Caco-2 (cell line): ENCODE results near the gene ZDHHC14. TPM values are rescaled to one million over a fixed set of nuclear protein-coding genes. Genes with fewer than 3 reads are reported as not detected.

ENCODE experiments used
- BruUV-seq: library from RNA; stranded (reverse); fragments of 400-500 nt; replicated peaks from 2 replicates; lab custom pipeline; 2021; lab: Mats Ljungman, UMichigan
- CTCF ChIA-PET: fragments of 300-600 bp; sonication (Branson Sonifier 250); formaldehyde crosslinking; loops from one replicate; lab custom pipeline; 2022; ENCODE audit warnings: antibody characterized with exemption; lab: Charles Lee
- POLR2A ChIA-PET: fragments of 300-600 bp; sonication (Branson Sonifier 250); formaldehyde crosslinking; loops from one replicate; lab custom pipeline; 2022; ENCODE audit warnings: antibody characterized with exemption; lab: Charles Lee
- DNase-seq, 2 experiments: peaks; one replicate each; pipeline versions ENCODE4 v3.0.0 to v3.0.0-alpha.2; 2020 to 2022
- H3K27me3 ChIP-seq: replicated peaks from 2 replicates; pipeline ENCODE4 v1.6.0; 2011; ENCODE audit warnings: low read length; ENCODE audit not compliant: control insufficient read depth, insufficient read depth
- H3K36me3 ChIP-seq: 2 replicates; pipeline ENCODE4 v1.5.1; 2011; ENCODE audit warnings: low read length; ENCODE audit not compliant: control insufficient read depth, insufficient read depth
- H3K4me1 ChIP-seq: fragments of 250-450 bp; sonication (Bioruptor Pico); 2 replicates; pipeline ENCODE4 v1.5.1; 2020; ENCODE audit warnings: mild to moderate bottlenecking
- H3K4me3 ChIP-seq: 2 replicates; pipeline ENCODE4 v1.5.1; 2011; ENCODE audit warnings: low read depth, mild to moderate bottlenecking, control low read depth, low read length
- H3K9me3 ChIP-seq: fragments of 250-450 bp; sonication (Bioruptor Pico); 2 replicates; pipeline ENCODE4 v1.5.1; 2020; ENCODE audit warnings: mild to moderate bottlenecking, moderate library complexity
- H3K27ac Mint-ChIP-seq: one replicate; pipeline ENCODE4 v1.8.0; 2022; ENCODE audit warnings: mixed read lengths; ENCODE audit not compliant: unreplicated experiment
- H3K27me3 Mint-ChIP-seq: one replicate; pipeline ENCODE4 v1.8.0; 2022; ENCODE audit warnings: mixed read lengths; ENCODE audit not compliant: insufficient read depth, unreplicated experiment
- H3K36me3 Mint-ChIP-seq: one replicate; pipeline ENCODE4 v1.8.0; 2022; ENCODE audit warnings: mild to moderate bottlenecking, mixed read lengths; ENCODE audit not compliant: insufficient read depth, unreplicated experiment
- H3K4me1 Mint-ChIP-seq: one replicate; pipeline ENCODE4 v1.8.0; 2022; ENCODE audit warnings: low read depth, mixed read lengths; ENCODE audit not compliant: unreplicated experiment
- H3K4me3 Mint-ChIP-seq: one replicate; pipeline ENCODE4 v1.8.0; 2022; ENCODE audit warnings: mild to moderate bottlenecking, moderate library complexity, mixed read lengths; ENCODE audit not compliant: unreplicated experiment
- H3K9me3 Mint-ChIP-seq: one replicate; pipeline ENCODE4 v1.8.0; 2022; ENCODE audit warnings: mixed read lengths; ENCODE audit not compliant: unreplicated experiment
- intact Hi-C: fragments of 100-400 bp; cut with micrococcal nuclease; formaldehyde crosslinking; loops from one replicate; pipeline ENCODE4 v1.10.0; 2022; ENCODE audit not compliant: unreplicated experiment
- total RNA-seq: library from RNA; stranded (reverse); gene quantifications from 2 replicates; pipeline ENCODE4 v1.2.3, GENCODE V29; 2022
- TF ChIP-seq, protein P1 (sequence below), 2 experiments: fragments of 200-600 bp in 1 of 2; IDR thresholded peaks; 1 replicate in 1 of 2; 2 replicates in 1 of 2; pipeline versions ENCODE4 v1.5.1 to v1.8.0; 2011 to 2022; ENCODE audit warnings: antibody characterized with exemption in 1 of 2, control low read depth in 1 of 2, inconsistent platforms in 1 of 2, low read depth in 1 of 2, low read length in 1 of 2, mild to moderate bottlenecking in 1 of 2, moderate library complexity in 1 of 2; ENCODE audit not compliant: insufficient read depth in 1 of 2, severe bottlenecking in 1 of 2, unreplicated experiment in 1 of 2

ZDHHC14 gene
- total RNA-seq, 1 experiment from 2014 or later = 22.1 TPM

DNA sequence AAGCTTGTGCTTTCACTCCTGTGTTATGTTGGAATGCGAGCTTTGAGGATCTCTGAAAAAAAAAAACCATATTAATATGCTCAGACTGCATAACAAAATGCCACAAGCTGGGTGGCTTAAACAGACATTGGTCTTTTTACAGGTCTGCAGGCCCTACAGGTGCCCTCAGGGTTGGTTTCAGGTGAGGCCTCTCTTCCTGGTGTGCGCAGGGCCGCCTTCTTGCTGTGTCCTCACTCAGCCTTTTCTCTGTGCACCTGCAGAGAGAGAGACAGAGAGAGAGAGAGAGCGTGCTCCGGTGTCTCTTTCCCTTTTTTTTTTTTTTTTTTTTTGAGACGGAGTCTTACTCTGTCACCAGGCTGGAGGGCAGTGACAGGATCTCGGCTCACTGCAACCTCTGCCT is 327.9 kb downstream of the ZDHHC14 start:
- POLR2A ChIA-PET = no interaction called here

GRCh38 chr6:157709555-157709954 is 328.6 kb downstream of the ZDHHC14 start:
- Mint-ChIP-seq H3K4me3 (no peak overlapping the region), H3K27me3 (no peaks in the 10 kb centered on the region), H3K4me1 (peaks cover 7% of the 10 kb centered on the region), H3K27ac (no peak overlapping the region), H3K36me3 (no peaks in the 10 kb centered on the region), H3K9me3 (no peaks in the 10 kb centered on the region)
- DNase-seq = no peak
- H3K4me3 ChIP-seq = no peak overlapping the region
- intact Hi-C loops = no loop called here
- H3K4me1 ChIP-seq = no peaks in the 10 kb centered on the region
- no TSS peak for BruUV-seq
- H3K36me3 ChIP-seq = no peaks in the 10 kb centered on the region
- ChIA-PET CTCF (no interaction called here), POLR2A (no interaction called here)
- H3K9me3 ChIP-seq = no peaks in the 10 kb centered on the region
- no peaks in the 10 kb centered on the region for H3K27me3 ChIP-seq
- TF ChIP-seq, protein P1, sequence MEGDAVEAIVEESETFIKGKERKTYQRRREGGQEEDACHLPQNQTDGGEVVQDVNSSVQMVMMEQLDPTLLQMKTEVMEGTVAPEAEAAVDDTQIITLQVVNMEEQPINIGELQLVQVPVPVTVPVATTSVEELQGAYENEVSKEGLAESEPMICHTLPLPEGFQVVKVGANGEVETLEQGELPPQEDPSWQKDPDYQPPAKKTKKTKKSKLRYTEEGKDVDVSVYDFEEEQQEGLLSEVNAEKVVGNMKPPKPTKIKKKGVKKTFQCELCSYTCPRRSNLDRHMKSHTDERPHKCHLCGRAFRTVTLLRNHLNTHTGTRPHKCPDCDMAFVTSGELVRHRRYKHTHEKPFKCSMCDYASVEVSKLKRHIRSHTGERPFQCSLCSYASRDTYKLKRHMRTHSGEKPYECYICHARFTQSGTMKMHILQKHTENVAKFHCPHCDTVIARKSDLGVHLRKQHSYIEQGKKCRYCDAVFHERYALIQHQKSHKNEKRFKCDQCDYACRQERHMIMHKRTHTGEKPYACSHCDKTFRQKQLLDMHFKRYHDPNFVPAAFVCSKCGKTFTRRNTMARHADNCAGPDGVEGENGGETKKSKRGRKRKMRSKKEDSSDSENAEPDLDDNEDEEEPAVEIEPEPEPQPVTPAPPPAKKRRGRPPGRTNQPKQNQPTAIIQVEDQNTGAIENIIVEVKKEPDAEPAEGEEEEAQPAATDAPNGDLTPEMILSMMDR (IDR thresholded peaks at IDR 0.05; ENCODE audit: insufficient read depth in 1 of 2, low read depth in 1 of 2, low read length in 1 of 2, severe bottlenecking in 1 of 2, unreplicated experiment in 1 of 2) = no peak

More for the DNA sequence above, 327.9 kb downstream of the ZDHHC14 start:
- BruUV-seq = no TSS peak
- Mint-ChIP-seq H3K27ac (no peak overlapping the region), H3K27me3 (no peaks in the 10 kb centered on the region), H3K4me1 (peaks cover 7% of the 10 kb centered on the region), H3K9me3 (no peaks in the 10 kb centered on the region), H3K4me3 (no peak overlapping the region), H3K36me3 (no peaks in the 10 kb centered on the region)
- CTCF ChIA-PET = no interaction called here
- Histone ChIP-seq H3K9me3 (no peaks in the 10 kb centered on the region), H3K4me3 (no peak overlapping the region), H3K36me3 (no peaks in the 10 kb centered on the region), H3K27me3 (no peaks in the 10 kb centered on the region), H3K4me1 (no peaks in the 10 kb centered on the region)
- no peak for DNase-seq
- intact Hi-C loops = no loop called here
- TF ChIP-seq, protein P1 (IDR thresholded peaks at IDR 0.05; ENCODE audit: insufficient read depth in 1 of 2, low read depth in 1 of 2, low read length in 1 of 2, severe bottlenecking in 1 of 2, unreplicated experiment in 1 of 2) = no peak

- no peaks in the 10 kb centered on the region for H3K4me1 ChIP-seq
- TF ChIP-seq, protein P1 (IDR thresholded peaks at IDR 0.05; ENCODE audit: insufficient read depth in 1 of 2, low read depth in 1 of 2, low read length in 1 of 2, severe bottlenecking in 1 of 2, unreplicated experiment in 1 of 2) = no peak
- BruUV-seq = no TSS peak
- Mint-ChIP-seq H3K9me3 (no peaks in the 10 kb centered on the region), H3K4me3 (no peak overlapping the region), H3K27ac (no peak overlapping the region), H3K4me1 (peaks cover 7% of the 10 kb centered on the region), H3K27me3 (no peaks in the 10 kb centered on the region), H3K36me3 (no peaks in the 10 kb centered on the region)
- ChIA-PET CTCF (no interaction called here), POLR2A (no interaction called here)
- no peak for DNase-seq
- intact Hi-C loops = no loop called here
- H3K4me3 ChIP-seq = no peak overlapping the region
- no peaks in the 10 kb centered on the region for H3K9me3 ChIP-seq
- H3K27me3 ChIP-seq = no peaks in the 10 kb centered on the region
- H3K36me3 ChIP-seq = no peaks in the 10 kb centered on the region
Observed at GRCh38 chr6:157710604-157711003, 329.6 kb downstream of the ZDHHC14 start.
